Esophagus muscularis mucosa (tissue), 3 donors: Measurements from ENCODE around the gene ZNF454.

ENCODE experiments used
- CTCF ChIP-seq, 3 experiments: fragments of 200-600 bp in 2 of 3; fragments of 450-650 bp in 1 of 3; sonication (generic) in 2 of 3; IDR thresholded peaks; one replicate each; pipeline ENCODE4 v1.5.1; 2017 to 2019; ENCODE audit warnings: antibody characterized with exemption in 3 of 3, mild to moderate bottlenecking in 2 of 3, moderate library complexity in 1 of 3
- POLR2A ChIP-seq: fragments of 450-650 bp; IDR thresholded peaks from one replicate; pipeline ENCODE4 v1.6.1; 2017; ENCODE audit warnings: antibody characterized with exemption, moderate library complexity, mild to moderate bottlenecking, low read depth

DNA sequence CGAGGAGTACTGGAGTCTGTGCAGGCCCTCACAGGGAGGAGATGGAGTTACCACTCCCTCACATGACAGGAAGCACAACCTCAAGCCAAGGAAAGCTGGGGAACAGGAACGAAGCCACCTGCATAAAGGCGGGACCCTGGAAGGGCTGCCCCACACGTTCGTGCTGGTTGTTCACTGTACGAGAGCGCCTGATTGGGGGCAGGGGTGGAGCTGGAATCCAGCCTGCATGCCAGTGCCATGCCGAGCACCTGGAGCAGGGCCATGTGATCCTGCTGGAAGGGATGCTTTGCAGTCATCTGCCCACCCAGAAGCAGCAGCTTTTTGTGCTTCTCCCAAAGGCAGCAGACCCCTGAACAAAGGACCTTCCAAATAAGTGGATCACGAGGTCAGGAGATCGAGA is 42.7 kb downstream of the ZNF454 start:
- TF ChIP-seq CTCF (IDR thresholded peaks at IDR 0.05) (no peak), POLR2A (no peak)
